Heart right ventricle (tissue), 16 donors: ENCODE measurements around the gene UGDH. TPM values are rescaled to one million over a fixed set of nuclear protein-coding genes. Genes with fewer than 3 reads are reported as not detected.
"Not testable (repeated sequence)": the region's sequence is repeated elsewhere in the genome, so short reads cannot be mapped to it uniquely, and the experiment has no call there.

ENCODE experiments used
- ATAC-seq, 8 donors: fragments of 200-7000 bp; cut with Tn5 transposase; one replicate each; pipeline ENCODE4 v1.9.1; 2020; ENCODE audit warnings: mild to moderate bottlenecking in 8 of 8, moderate library complexity in 8 of 8, moderate number of reproducible peaks in 1 of 8
- DNase-seq, 2 donors: peaks; one replicate each; pipeline ENCODE4 v3.0.0-alpha.2; 2020
- H3K27ac ChIP-seq, 10 donors: fragments of 200-600 bp; sonication (generic) in 2 of 10; one replicate each; pipeline versions ENCODE4 v1.5.0 to v1.8.0; 2020 to 2022; ENCODE audit warnings: mild to moderate bottlenecking in 3 of 10
- H3K27me3 ChIP-seq, 7 donors: fragments of 200-600 bp; one replicate each; pipeline ENCODE4 v1.8.0; 2021 to 2022; ENCODE audit warnings: mild to moderate bottlenecking in 2 of 7
- H3K36me3 ChIP-seq, 9 donors: fragments of 200-600 bp; sonication (generic) in 1 of 9; one replicate each; pipeline versions ENCODE4 v1.5.0 to v1.8.0; 2020 to 2022; ENCODE audit warnings: mild to moderate bottlenecking in 2 of 9
- H3K4me1 ChIP-seq, 9 donors: fragments of 200-600 bp; sonication (generic) in 1 of 9; one replicate each; pipeline versions ENCODE4 v1.5.0 to v1.8.0; 2020 to 2022; ENCODE audit warnings: mild to moderate bottlenecking in 4 of 9
- H3K4me3 ChIP-seq, 10 donors: fragments of 200-600 bp; sonication (generic) in 2 of 10; one replicate each; pipeline versions ENCODE4 v1.5.0 to v1.8.0; 2020 to 2022; ENCODE audit warnings: mild to moderate bottlenecking in 7 of 10, moderate library complexity in 2 of 10
- H3K9me3 ChIP-seq, 11 donors: fragments of 200-600 bp in 10 of 11; sonication (generic) in 2 of 11; one replicate each; pipeline versions ENCODE4 v1.5.0 to v1.8.0; 2013 to 2022; ENCODE audit warnings: mild to moderate bottlenecking in 2 of 11, control low read depth in 1 of 11, moderate library complexity in 1 of 11
- WGBS, 2 donors: extraction: QIAGEN DNeasy Blood & Tissue Kit; methylation state at CpG; one replicate each; pipeline ENCODE4 v1.1.7; 2013; ENCODE audit warnings: inconsistent platforms in 1 of 2; 5-methylcytosine and 5-hydroxymethylcytosine counted together
- intact Hi-C, 10 donors: fragments of 100-400 bp; cut with DNase I; formaldehyde crosslinking; loops; one replicate each; pipeline versions ENCODE4 v1.11.1 to v1.14.2; 2022
- polyA plus RNA-seq, 2 donors: library from polyadenylated mRNA; stranded (reverse); fragments of 200-250 nt; gene quantifications; one replicate each; pipeline ENCODE4 v1.2.3, GENCODE V29; 2013
- total RNA-seq, 10 donors: library from RNA; stranded (reverse); fragmentation: NEBNext Ultra II Directional in 3 of 10; extraction: Animal tissue kit (Norgen Biotek cat#: 25700) in 3 of 10; gene quantifications; one replicate each; pipeline versions ENCODE4 v1.2.1 to v1.2.4, GENCODE V29; 2021 to 2023
- TF ChIP-seq, protein P1 (sequence below), 9 donors: fragments of 200-600 bp; sonication (generic) in 2 of 9; IDR thresholded peaks; one replicate each; pipeline versions ENCODE4 v1.5.0 to v1.8.0; 2021 to 2022; ENCODE audit warnings: antibody characterized with exemption in 9 of 9, mild to moderate bottlenecking in 5 of 9, moderate library complexity in 1 of 9
- donor health status: Arrhythmogenic right ventricular cardiomyopathy.
- donor health status: ischemic (EF 13 %, LVEDD 7.1; RV severe dilation, severe dysfunction).
- donor health status: healthy with polysubstance abuse.
- donor health status: DM: no; HTN: yes; CAD: no.
- donor health status: DM: no; HTN: no; CAD: no.
- donor health status: ischemic (EF 25% LVEDD 6.9; RV normal size, moderate dysfunction).
- donor health status: ischemic (EF 25% LVEDD 5.7; RV mildly dilated, moderate dysfunction).
- donor health status: healthy.
- donor health status: DM: yes; HTN: yes; CAD: no.
- donor health status: Ischemic cardiomyopathy.
- donor health status: ischemic (EF 35%, LVEDD 5.7; RV mildly dilated, moderate dysfunction).
- donor health status: nonischemic (EF 11% LVEDD 7.7; RV severe dilation, severe dysfunction).
- donor health status: DM: yes; HTN: yes; CAD: no.
- donor health status: PGD.
- donor health status: ischemic (EF 29% LVEDD 5.4; RV normal size, mild dysfunction).
- donor health status: nonischemic (EF 23%, LVEDD 6.1; RV moderate dilation, normal function).

The UGDH gene
- total and polyA plus RNA-seq, 12 donors = 3.1 to 27.3 (median 11.8) TPM

DNA sequence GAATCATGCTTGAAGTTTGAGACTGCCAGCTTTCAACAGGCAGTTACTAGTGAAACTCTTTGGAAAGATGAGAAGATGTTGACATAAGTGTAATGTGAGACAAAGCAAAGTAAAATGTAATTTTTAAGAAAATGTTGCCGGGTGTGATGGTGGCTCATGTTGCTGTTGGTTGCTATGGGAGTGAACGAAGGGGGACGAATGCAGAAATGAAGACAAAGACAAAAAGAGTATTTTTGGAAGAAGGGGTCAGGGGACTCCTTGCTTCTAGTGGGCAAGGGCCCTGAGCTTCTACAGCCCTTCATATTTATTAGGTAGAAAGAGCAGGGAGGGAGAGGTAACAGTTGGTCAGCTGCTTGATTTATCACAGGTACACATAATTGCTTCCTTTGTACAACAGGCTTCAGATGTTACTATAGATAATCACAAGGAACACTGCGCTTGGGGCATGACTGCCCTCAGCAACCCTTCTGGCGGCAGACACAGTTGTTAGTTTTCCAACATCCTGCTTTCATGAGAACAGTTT is 11.9 kb upstream of the UGDH start:
- Histone ChIP-seq H3K4me1 (no peaks in the 10 kb centered on the region), H3K36me3 (peaks cover 0 to 37% (median 2%) of the 10 kb centered on the region in 9 donors), H3K9me3 (no peaks in the 10 kb centered on the region), H3K27me3 (no peaks in the 10 kb centered on the region), H3K27ac (no peak overlapping the region), H3K4me3 (no peak overlapping the region)
- intact Hi-C loops = no loop called here
- 94 to 99% methylated on average over 5 of the region's 5 CpGs for WGBS, 2 donors
- TF ChIP-seq, protein P1, sequence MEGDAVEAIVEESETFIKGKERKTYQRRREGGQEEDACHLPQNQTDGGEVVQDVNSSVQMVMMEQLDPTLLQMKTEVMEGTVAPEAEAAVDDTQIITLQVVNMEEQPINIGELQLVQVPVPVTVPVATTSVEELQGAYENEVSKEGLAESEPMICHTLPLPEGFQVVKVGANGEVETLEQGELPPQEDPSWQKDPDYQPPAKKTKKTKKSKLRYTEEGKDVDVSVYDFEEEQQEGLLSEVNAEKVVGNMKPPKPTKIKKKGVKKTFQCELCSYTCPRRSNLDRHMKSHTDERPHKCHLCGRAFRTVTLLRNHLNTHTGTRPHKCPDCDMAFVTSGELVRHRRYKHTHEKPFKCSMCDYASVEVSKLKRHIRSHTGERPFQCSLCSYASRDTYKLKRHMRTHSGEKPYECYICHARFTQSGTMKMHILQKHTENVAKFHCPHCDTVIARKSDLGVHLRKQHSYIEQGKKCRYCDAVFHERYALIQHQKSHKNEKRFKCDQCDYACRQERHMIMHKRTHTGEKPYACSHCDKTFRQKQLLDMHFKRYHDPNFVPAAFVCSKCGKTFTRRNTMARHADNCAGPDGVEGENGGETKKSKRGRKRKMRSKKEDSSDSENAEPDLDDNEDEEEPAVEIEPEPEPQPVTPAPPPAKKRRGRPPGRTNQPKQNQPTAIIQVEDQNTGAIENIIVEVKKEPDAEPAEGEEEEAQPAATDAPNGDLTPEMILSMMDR (IDR thresholded peaks at IDR 0.05) = no peak
- DNase-seq (no peak), ATAC-seq (no peak)

DNA sequence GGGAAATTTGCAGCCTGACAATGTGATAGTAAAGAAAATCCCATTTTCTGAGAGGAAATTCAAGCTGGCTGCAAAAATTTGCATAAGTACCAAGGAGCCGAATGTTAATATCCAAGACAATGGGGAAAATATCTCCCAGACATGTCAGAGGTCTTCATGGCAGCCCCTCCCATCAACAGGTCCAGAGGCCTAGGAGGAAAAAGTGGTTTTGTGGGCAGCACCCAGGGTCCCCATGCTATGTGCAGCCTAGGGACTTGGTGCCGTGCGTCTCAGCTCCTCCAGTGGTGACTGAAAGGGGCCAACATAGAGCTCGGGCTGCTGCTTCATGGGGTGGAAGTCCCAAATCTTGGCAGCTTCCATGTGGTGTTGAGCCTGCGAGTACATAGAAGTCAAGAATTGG is 6.3 kb upstream of the UGDH start:
- peaks cover 0 to 11% (median 6%) of the 10 kb centered on the region in 9 donors for H3K4me1 ChIP-seq
- TF ChIP-seq, protein P1 (IDR thresholded peaks at IDR 0.05) = no peak
- peaks cover 0 to 55% (median 7%) of the 10 kb centered on the region in 9 donors for H3K36me3 ChIP-seq
- no peak overlapping the region for H3K4me3 ChIP-seq
- WGBS, 2 donors = 98 to 99% methylated on average over 5 of the region's 5 CpGs
- no peaks in the 10 kb centered on the region for H3K27me3 ChIP-seq
- no peak overlapping the region for H3K27ac ChIP-seq
- no peak for ATAC-seq
- H3K9me3 ChIP-seq = peaks cover 0 to 7% (median 0%) of the 10 kb centered on the region in 11 donors
- DNase-seq = no peak
- intact Hi-C loops = no loop called here

DNA sequence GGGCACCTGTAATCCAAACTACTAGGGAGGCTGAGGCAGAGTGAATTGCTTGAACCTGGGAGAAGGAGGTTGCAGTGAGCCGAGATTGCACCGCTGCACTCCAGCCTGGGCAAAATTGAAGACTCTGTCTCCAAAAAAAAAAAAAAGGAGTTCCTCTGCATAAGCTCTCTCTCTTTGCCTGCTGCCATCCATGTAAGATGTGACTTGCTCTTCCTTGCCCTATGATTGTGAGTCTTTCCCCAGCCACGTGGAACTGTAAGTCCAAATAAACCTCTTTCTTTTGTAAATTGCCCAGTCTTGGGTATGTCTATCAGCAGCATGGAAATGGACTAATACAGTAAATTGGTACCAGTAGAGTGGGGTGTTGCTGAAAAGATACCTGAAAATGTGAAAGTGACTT is 5.0 kb upstream of the UGDH start:
- H3K27ac ChIP-seq, ATAC-seq, H3K4me3 ChIP-seq, H3K9me3 ChIP-seq, intact Hi-C loops, H3K27me3 ChIP-seq, DNase-seq: not testable (repeated sequence)
- Histone ChIP-seq H3K4me1 (peaks cover 0 to 17% (median 13%) of the 10 kb centered on the region in 9 donors), H3K36me3 (peaks cover 0 to 55% (median 7%) of the 10 kb centered on the region in 9 donors)
- 82 to 100% methylated on average over 3 of the region's 3 CpGs for WGBS, 2 donors

DNA sequence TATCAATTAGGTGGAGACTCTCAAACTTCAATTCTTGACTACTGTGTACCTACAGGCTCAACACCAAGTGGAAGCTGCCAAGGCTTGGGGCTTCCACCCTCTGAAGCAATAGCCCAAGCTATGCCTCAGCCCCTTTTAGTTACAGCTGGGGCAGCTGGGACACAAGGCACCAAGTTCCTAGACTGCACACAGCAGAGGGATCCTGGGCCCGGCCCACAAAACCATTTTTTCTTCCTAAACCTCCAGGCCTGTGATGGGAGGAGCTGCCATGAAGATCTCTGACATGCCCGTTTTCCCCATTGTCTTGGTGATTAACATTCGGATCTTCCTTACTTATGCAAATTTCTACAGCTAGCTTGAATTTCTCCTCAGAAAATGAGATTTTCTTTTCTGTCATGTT is 3.4 kb upstream of the UGDH start:
- intact Hi-C loops = no loop called here
- ATAC-seq = no peak
- WGBS, 2 donors = 99 to 100% methylated on average over 3 of the region's 3 CpGs

More for the DNA sequence above, 3.4 kb upstream of the UGDH start:
- DNase-seq = no peak
- Histone ChIP-seq H3K4me1 (peaks cover 0 to 28% (median 21%) of the 10 kb centered on the region in 9 donors), H3K4me3 (no peak overlapping the region), H3K27me3 (no peaks in the 10 kb centered on the region), H3K9me3 (peaks cover 0 to 7% (median 0%) of the 10 kb centered on the region in 11 donors), H3K36me3 (peaks cover 0 to 47% (median 7%) of the 10 kb centered on the region in 9 donors), H3K27ac (no peak overlapping the region)
- TF ChIP-seq, protein P1 (IDR thresholded peaks at IDR 0.05) = no peak
